ENCODE measurements around the gene ZFP36. TPM values are rescaled to one million over a fixed set of nuclear protein-coding genes. Genes with fewer than 3 reads are reported as not detected.

Gene ZFP36
- total RNA-seq, 1 experiment from 2014 or later, result 414 TPM

GRCh38 chr19:39386557-39386956 lies 20.1 kb upstream of the ZFP36 start:
- in situ Hi-C loops (cut with HindIII; ENCODE audit: low pct_unique_long_range_greater_than_20kb, low sequenced_read_pairs) (no loop called here), intact Hi-C loops (cut with micrococcal nuclease; ENCODE audit: unreplicated experiment) (no loop called here)
- ChIA-PET POLR2A (interaction anchor here (0.5 to 2.0 kb wide), 8 partner anchors 10 to 49 kb away, joined by 3 to 8 read pairs (median 4); partner anchors contain the start of genes RPS16 and SAMD4B), CTCF (interaction anchor here (0.6 to 1.5 kb wide), 3 partner anchors 11 to 147 kb away, joined by 3 to 12 read pairs (median 3); no protein-coding TSS in a partner anchor)
- Histone ChIP-seq H3K36me3 (ENCODE audit: control insufficient read depth, insufficient read depth, low read length) (peaks cover 80% of the 10 kb centered on the region), H3K4me3 (ENCODE audit: low read depth in 2 of 2, low read length in 2 of 2) (no peak overlapping the region), H3K27ac (ENCODE audit: low read length) (peak overlapping the region; percentile 0; the same call in 1 of the 2 replicates), H3K4me1 (ENCODE audit: control insufficient read depth, insufficient read depth, low read length) (peaks cover 37% of the 10 kb centered on the region), H3K9me3 (ENCODE audit: control insufficient read depth, insufficient read depth, low read depth, low read length) (no peaks in the 10 kb centered on the region), H3K27me3 (ENCODE audit: control insufficient read depth, insufficient read depth, low read length) (no peaks in the 10 kb centered on the region)
- TF ChIP-seq CTCF (IDR thresholded peaks at IDR 0.05), result no peak
- no peak for TF ChIP-seq TCF7L2 (IDR thresholded peaks at IDR 0.05; ENCODE audit: low read depth, low read length)
- no peak for TF ChIP-seq POLR2AphosphoS5 (IDR thresholded peaks at IDR 0.05; ENCODE audit: low read depth, low read length)
- no peak for TF ChIP-seq REST (IDR thresholded peaks at IDR 0.05; ENCODE audit: insufficient read depth in 1 of 2, low read depth in 2 of 2, low read length in 1 of 2)
- TF ChIP-seq SIN3A (IDR thresholded peaks at IDR 0.05; ENCODE audit: borderline replicate concordance, insufficient read depth, low read depth, low read length), result no peak
- ATAC-seq (no peak), DNase-seq (ENCODE audit: low read depth, low spot score) (no peak)
- no TSS peak for BruUV-seq (replicated peaks)

- Histone ChIP-seq H3K9me3 (ENCODE audit: control insufficient read depth, insufficient read depth, low read depth, low read length) (no peaks in the 10 kb centered on the region), H3K27ac (ENCODE audit: low read length) (peak overlapping the region; percentile 86), H3K36me3 (ENCODE audit: control insufficient read depth, insufficient read depth, low read length) (peaks cover 65% of the 10 kb centered on the region), H3K27me3 (ENCODE audit: control insufficient read depth, insufficient read depth, low read length) (no peaks in the 10 kb centered on the region), H3K4me1 (ENCODE audit: control insufficient read depth, insufficient read depth, low read length) (peaks cover 44% of the 10 kb centered on the region), H3K4me3 (ENCODE audit: low read depth in 2 of 2, low read length in 2 of 2) (no peak overlapping the region)
- BruUV-seq (replicated peaks), result TSS peak; percentile 91
- TF ChIP-seq POLR2AphosphoS5 (IDR thresholded peaks at IDR 0.05; ENCODE audit: low read depth, low read length) (no peak), CTCF (IDR thresholded peaks at IDR 0.05) (no peak), SIN3A (IDR thresholded peaks at IDR 0.05; ENCODE audit: borderline replicate concordance, insufficient read depth, low read depth, low read length) (no peak), REST (IDR thresholded peaks at IDR 0.05; ENCODE audit: insufficient read depth in 1 of 2, low read depth in 2 of 2, low read length in 1 of 2) (no peak), TCF7L2 (IDR thresholded peaks at IDR 0.05; ENCODE audit: low read depth, low read length) (no peak)
- ATAC-seq (no peak), DNase-seq (ENCODE audit: low read depth, low spot score) (no peak)
- in situ Hi-C loops (cut with HindIII; ENCODE audit: low pct_unique_long_range_greater_than_20kb, low sequenced_read_pairs) (no loop called here), intact Hi-C loops (cut with micrococcal nuclease; ENCODE audit: unreplicated experiment) (no loop called here)
- CTCF ChIA-PET, result interaction anchor here (1.4 kb wide), 1 partner anchor 9 kb away, joined by 4 read pairs; no protein-coding TSS in a partner anchor
- POLR2A ChIA-PET, result interaction anchor here (0.6 to 6.4 kb wide), 14 partner anchors 9 to 445 kb away, joined by 3 to 145 read pairs (median 5); partner anchors contain the start of genes DYRK1B, RPS16, SAMD4B and ZFP36
Measured at GRCh38 chr19:39388657-39389056, 18.0 kb upstream of the ZFP36 start.
